Mesenteric fat pad (tissue), 1 donor: ENCODE measurements around the gene ARMC2. TPM values are rescaled to one million over a fixed set of nuclear protein-coding genes. Genes with fewer than 3 reads are reported as not detected.
"Not testable (repeated sequence)": the region's sequence is repeated elsewhere in the genome, so short reads cannot be mapped to it uniquely, and the experiment has no call there.

Source experiments
- DNase-seq: peaks from one replicate; pipeline ENCODE4 v3.0.0-alpha.2; 2020; ENCODE audit warnings: low spot score
- total RNA-seq: library from RNA; stranded (reverse); fragmentation: NEBNext Ultra II Directional; extraction: Animal tissue kit (Norgen Biotek cat#: 25700); gene quantifications from one replicate; pipeline ENCODE4 v1.2.1, GENCODE V29; 2021
- donor health status: DM: yes; HTN: yes; CAD: no.

ARMC2 gene
- total RNA-seq, 1 donor from 2014 or later, result 10.0 TPM

- no peak for DNase-seq
These were observed 17.1 kb upstream of the ARMC2 start for GRCh38 chr6:108831104-108831503.

GRCh38 chr6:108832738-108833137 is 15.5 kb upstream of the ARMC2 start:
- no peak for DNase-seq

GRCh38 chr6:108835218-108835850 is 12.9 kb upstream of the ARMC2 start:
- peak; percentile 93 for DNase-seq

GRCh38 chr6:108836061-108836460 is 12.2 kb upstream of the ARMC2 start:
- DNase-seq, result no peak

DNA sequence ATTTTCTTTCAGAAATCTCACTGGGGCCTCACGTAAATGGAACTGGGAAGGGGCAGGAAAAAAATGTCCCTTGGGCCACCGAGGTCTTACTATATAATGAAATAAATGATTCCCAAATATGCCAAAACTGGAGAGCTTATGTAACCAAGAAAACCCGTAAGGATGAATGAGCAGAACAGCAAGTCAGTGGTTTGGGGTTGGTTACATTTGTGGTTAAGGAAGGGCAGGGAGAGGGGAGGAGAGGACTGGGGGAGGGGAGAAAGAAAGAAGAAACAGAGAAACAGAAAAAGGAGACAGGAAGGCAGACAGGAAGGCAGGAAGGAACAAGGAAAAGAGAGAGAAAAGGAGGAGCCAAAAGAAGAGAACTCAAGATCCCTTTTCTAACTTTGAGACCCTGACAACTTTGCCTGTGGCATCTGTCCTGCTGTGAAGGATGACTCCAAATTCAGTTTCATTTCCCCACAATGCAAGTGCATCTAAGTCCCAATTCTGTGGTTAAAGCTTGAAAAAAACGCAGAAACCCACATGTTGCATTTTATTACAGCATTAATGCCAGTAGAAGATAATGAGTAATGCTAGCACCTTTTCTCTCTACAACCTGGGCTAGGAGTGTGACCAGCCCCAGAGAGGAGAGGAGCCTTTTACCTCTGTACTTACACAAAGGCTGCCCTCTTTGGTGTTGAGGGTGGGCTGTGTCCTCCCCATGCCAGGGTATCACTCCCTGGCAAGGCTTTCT is 10.8 kb upstream of the ARMC2 start:
- DNase-seq, result no peak

DNA sequence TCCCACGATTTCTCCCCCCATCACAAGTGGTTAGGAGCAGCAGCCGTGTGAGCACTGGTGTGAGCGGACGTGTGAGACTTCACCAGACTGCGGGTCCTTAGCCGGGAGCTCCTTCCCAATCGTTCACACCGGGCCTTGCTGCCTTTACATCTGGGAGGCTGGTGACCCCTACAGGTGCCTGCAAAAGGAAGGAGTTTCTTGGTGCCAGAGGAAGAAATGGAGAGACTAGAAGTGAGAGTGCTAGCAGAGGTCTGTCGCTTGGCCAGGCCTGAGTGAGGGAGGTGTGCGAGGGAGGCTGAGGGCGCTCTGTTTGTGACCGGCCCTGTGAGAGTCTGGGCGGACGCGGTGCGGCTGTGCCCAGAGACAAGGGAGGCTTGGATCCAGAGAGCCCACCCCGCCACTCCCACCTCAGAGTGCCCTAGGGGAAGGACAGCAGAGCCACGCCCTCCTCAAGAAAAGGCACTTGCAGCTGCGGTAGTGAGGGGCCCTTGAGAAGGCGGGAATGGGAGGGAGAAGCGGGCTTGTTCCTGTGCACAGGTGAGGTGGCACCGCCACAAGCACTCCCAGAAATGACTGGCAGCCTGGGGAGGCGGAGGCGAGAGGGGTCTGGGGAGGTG is 10.0 kb upstream of the ARMC2 start:
- DNase-seq, result no peak

DNA sequence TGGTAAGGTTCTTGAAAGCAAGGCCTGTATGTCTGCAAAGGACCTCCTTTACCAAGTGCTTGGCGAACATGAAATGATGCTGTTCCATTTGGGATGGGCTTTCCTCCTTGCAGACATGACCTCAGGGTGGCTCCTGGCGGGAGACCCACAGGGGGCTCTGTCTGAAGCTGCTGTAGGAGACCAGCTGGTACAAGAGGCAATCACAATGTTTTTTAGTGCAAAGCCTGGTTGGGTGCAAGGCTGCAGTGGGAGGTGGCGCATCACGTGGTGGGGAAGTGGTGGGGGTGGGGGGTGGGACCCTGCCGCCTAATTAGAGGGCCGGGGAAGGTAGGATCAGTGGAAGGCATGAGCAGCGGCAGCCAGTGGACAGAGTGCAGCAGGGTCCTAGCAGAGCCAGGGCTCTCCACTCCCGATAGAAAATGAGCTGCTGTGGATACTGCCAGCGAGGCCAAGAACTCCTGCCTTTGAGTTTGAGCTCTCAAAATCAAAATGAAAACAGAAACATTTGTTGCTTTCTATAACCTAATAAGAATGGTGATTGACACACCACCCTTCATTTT is 9.1 kb upstream of the ARMC2 start:
- DNase-seq, result no peak

DNA sequence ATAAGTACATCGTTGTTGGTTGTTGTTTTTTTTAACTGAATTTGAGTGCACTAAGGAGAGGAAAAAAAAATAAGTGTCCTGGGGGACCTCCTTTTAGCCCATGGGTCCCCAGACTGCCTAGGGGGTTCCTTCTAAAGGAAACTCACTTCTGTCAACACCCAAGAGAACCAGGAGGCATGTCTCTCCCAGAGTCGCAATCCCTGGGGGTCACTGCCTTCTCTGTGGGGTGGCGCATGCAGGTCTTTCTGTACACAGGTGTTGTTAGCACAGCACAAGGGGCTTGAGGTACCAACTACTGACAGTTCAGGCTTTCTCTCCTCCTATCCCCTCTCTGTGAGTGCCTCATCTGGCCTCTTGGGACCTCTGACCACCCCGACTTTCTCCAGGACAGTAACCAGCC is 7.3 kb upstream of the ARMC2 start:
- no peak for DNase-seq

- DNase-seq, result no peak
These were observed 6.8 kb upstream of the ARMC2 start for GRCh38 chr6:108841377-108841855.

- DNase-seq, result no peak
These were observed 4.1 kb upstream of the ARMC2 start for GRCh38 chr6:108844135-108844534.

DNA sequence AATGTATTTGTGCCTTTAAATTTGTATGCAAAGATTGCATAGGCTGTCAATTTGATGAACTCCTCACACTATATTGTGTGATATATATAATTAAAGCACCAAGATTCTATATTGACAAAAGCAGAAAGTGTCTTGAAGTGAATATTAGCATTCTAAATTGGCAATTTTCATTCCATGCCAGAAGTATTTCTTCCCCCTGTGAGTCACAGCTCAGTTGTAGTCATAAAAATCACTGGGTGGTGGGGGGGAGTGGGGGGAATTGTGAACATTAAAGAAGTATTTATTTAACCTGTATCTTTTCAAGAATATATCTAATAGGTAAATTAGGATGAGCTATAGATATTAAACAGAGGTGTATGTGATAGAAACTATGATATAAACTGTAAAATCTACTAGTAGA is 3.1 kb upstream of the ARMC2 start:
- DNase-seq, result no peak

DNA sequence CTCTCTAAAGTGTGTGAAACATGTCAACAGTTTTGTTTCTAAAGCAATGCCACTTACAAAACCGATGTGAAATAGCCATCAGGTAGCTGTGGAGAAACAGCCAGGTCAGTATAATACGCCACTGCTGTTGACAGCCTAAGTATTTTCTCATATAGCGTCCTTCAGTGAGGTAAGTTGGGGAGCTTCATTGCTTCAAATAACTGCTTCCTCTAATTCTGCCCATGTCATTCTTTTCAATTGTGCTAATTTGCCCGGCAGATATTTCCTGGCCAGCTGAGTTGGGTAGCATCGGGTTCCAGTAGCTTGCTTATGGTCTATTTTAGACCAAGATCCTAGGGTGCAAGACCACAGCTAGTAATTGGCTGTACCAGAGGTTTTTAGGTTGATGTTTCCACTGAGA is 2.1 kb upstream of the ARMC2 start:
- no peak for DNase-seq

GRCh38 chr6:108846628-108847027 is 1.6 kb upstream of the ARMC2 start:
- no peak for DNase-seq

GRCh38 chr6:108847738-108848115 is 495 bp upstream of the ARMC2 start:
- DNase-seq, result no peak

GRCh38 chr6:108850669-108851465 is 2.6 kb downstream of the ARMC2 start:
- no peak for DNase-seq

DNA sequence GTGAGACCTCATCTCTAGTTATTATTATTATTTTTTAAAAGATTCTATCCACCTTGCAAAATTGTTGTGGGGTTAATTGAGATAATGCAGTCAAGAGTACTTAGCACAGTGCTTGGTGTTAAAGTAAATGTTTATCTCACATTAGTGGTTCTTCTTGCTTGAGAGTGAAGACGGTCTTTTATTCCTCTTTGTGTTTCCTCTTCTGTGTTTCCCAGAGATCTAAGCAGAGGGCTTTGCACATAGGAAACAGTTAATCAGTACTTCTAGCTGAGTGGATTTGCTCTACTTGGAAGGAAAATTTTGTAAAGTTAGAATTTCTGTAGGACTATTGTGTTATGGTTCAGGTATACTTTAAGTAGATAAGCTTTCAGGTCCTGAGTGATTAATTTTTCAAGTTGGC is 3.5 kb downstream of the ARMC2 start:
- no peak for DNase-seq

- no peak for DNase-seq
These were observed 4.9 kb downstream of the ARMC2 start for GRCh38 chr6:108853077-108853476.

DNA sequence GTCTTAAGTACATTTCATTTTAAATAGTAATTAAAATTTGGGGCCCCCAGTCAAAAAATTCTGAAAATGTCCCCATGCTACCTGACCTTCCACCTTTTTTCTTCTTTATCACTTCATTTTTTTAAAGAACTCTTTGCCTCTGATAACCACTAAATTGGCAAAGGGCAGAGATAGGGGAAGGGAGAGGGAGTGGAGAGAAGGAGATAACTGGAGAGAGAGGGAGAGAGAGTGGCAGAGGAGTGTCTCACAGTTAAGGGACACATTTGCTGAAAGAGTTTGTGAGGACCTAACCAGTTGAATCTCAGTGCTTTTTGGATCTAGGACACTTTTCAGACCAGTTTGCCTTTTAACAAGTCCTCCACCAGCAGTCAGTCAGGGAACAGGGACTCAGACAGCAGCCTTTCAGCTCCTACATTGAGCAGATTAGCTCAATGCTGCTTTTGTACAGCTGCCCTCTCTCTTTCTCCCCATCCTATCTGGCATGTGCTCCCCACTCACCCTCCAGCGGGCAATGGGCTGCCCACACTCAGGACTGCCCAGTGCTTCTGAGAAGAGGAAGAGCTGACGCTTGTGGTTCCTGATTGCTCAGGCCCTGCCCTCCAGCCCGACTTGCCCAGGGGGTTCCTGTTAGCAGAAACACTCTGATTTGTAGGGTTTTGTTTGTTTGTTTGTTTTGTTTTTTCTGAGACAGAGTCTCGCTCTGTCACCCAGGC is 14.4 kb downstream of the ARMC2 start:
- no peak for DNase-seq

DNA sequence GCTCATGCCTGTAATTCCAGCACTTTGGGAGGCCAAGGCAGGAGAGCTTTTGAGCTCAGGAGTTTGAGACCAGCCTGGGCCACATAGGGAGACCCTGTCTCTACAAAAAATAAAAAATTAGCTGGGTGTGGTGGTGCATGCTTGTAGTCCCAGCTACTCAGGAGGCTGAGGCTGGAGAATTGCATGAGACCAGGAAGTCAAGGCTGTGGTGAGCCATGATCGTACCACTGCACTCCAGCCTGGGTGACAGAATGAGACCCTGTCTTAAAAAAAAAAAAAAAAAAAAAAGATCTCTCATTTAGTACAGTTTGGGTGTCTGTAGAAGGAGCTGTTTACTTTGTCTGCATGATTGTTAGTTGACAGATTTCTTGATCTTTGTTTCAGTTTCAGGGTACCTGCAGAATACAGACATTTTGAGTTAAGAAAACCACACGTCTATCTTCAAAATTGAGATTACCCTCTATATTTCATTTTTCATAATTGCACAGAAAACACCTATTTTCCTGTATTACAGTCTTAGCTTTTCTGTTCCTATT is 17.6 kb downstream of the ARMC2 start:
- not testable (repeated sequence) for DNase-seq

DNA sequence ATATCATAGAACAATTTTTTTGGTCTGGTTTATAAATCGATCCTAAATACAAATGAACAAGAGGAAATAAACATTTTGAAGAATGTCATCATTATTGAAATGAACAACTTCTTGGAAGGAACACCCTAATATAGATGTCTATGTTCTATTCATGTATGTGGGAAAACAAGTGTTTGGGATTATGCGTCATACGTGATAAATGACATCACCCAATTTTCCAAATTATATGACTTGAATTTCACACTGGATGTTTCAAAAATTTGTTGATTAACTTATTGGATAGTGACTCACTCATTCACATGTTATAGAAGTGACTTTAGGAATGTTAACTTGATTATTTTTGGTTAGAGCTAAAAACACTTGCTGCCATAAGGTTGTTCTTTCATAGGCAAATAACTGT is 18.6 kb downstream of the ARMC2 start:
- DNase-seq, result no peak

- no peak for DNase-seq
These were observed 20.4 kb downstream of the ARMC2 start for GRCh38 chr6:108868647-108869046.
